Thoracic aorta (tissue), 2 donors: ENCODE results near the gene ERCC6L. TPM values are rescaled to one million over a fixed set of nuclear protein-coding genes. Genes with fewer than 3 reads are reported as not detected.

Experiments used
- ATAC-seq: fragments of 150-250 bp; one replicate; pipeline ENCODE4 v1.8.0; 2017; ENCODE audit warnings: low read depth; ENCODE audit not compliant: insufficient number of reproducible peaks, low FRiP score
- DNase-seq: peaks from one replicate; pipeline ENCODE4 v3.0.0-alpha.2; 2020; ENCODE audit warnings: low spot score
- H3K27ac ChIP-seq, 2 donors: fragments of 200-600 bp; sonication (generic); 1 replicate in 1 of 2; 2 replicates in 1 of 2; pipeline ENCODE4 v1.5.1; 2016; ENCODE audit warnings: mild to moderate bottlenecking in 2 of 2, moderate library complexity in 2 of 2
- H3K27me3 ChIP-seq: fragments of 200-600 bp; sonication (generic); replicated peaks from 2 replicates; pipeline ENCODE4 v1.6.0; 2016; ENCODE audit warnings: mild to moderate bottlenecking; ENCODE audit not compliant: insufficient read depth
- H3K36me3 ChIP-seq: fragments of 200-600 bp; sonication (generic); one replicate; pipeline ENCODE4 v1.5.1; 2016
- H3K4me1 ChIP-seq, 2 donors: fragments of 200-600 bp; sonication (generic); 1 replicate in 1 of 2; 2 replicates in 1 of 2; pipeline versions ENCODE4 v1.5.1 to v1.6.0; 2016; ENCODE audit warnings: low read depth in 2 of 2, mild to moderate bottlenecking in 1 of 2; ENCODE audit not compliant: control insufficient read depth in 1 of 2
- H3K4me3 ChIP-seq: fragments of 200-600 bp; sonication (generic); 2 replicates; pipeline ENCODE4 v1.5.1; 2016; ENCODE audit warnings: mild to moderate bottlenecking
- H3K9me3 ChIP-seq: fragments of 200-600 bp; sonication (generic); 2 replicates; pipeline ENCODE4 v1.5.1; 2016
- total RNA-seq, 2 donors: library from RNA; depleted of rRNA; stranded (reverse); fragments of >200 nt; gene quantifications; one replicate each; pipeline versions ENCODE4 v1.1.0 to v1.2.3, GENCODE V29; 2016
- TF ChIP-seq, protein P1 (sequence below): fragments of 200-600 bp; sonication (generic); IDR thresholded peaks from one replicate; pipeline ENCODE4 v1.5.1; 2019; ENCODE audit warnings: antibody characterized with exemption

Gene ERCC6L
- total RNA-seq, result under 1 TPM in 1 of 2 donors, not detected in 1; 0.41 TPM

GRCh38 chrX:72238721-72239475 is at the start of gene ERCC6L:
TSS of gene ERCC6L (minus strand) at chrX:72239027. CDS start at chrX:72238911, 116 bp downstream.
- no peaks in the 10 kb centered on the region for H3K27me3 ChIP-seq
- TF ChIP-seq, protein P1, sequence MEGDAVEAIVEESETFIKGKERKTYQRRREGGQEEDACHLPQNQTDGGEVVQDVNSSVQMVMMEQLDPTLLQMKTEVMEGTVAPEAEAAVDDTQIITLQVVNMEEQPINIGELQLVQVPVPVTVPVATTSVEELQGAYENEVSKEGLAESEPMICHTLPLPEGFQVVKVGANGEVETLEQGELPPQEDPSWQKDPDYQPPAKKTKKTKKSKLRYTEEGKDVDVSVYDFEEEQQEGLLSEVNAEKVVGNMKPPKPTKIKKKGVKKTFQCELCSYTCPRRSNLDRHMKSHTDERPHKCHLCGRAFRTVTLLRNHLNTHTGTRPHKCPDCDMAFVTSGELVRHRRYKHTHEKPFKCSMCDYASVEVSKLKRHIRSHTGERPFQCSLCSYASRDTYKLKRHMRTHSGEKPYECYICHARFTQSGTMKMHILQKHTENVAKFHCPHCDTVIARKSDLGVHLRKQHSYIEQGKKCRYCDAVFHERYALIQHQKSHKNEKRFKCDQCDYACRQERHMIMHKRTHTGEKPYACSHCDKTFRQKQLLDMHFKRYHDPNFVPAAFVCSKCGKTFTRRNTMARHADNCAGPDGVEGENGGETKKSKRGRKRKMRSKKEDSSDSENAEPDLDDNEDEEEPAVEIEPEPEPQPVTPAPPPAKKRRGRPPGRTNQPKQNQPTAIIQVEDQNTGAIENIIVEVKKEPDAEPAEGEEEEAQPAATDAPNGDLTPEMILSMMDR, result no peak
- no peaks in the 10 kb centered on the region for H3K4me1 ChIP-seq
- H3K4me3 ChIP-seq, result peak within 1 kb of the TSS; percentile 65
- no peaks in the 10 kb centered on the region for H3K36me3 ChIP-seq
- DNase-seq (peak; percentile 38), ATAC-seq (no peak)
- peak within 1 kb of the TSS in 1 of 2 donors; percentile 30 for H3K27ac ChIP-seq
- no peaks in the 10 kb centered on the region for H3K9me3 ChIP-seq

DNA sequence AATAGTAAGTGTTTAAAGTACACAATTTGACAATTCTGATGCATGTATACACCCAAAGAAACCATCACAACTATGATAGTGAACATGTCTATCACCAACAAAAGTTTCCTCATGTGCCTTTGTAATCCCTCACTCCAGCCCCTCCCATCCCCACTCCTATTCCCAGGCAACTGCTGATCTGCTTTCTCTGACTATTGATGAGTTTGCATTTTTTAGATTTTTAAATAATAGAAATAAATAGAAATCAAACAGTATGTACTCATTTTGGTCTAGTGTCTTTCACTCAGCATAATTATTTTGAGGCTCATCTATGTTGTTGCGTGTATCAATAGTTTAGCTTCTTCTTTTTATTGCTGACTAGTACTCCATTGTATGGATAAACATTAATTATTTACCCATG is 43.5 kb upstream of the ERCC6L start:
- H3K36me3 ChIP-seq, result no peaks in the 10 kb centered on the region

DNA sequence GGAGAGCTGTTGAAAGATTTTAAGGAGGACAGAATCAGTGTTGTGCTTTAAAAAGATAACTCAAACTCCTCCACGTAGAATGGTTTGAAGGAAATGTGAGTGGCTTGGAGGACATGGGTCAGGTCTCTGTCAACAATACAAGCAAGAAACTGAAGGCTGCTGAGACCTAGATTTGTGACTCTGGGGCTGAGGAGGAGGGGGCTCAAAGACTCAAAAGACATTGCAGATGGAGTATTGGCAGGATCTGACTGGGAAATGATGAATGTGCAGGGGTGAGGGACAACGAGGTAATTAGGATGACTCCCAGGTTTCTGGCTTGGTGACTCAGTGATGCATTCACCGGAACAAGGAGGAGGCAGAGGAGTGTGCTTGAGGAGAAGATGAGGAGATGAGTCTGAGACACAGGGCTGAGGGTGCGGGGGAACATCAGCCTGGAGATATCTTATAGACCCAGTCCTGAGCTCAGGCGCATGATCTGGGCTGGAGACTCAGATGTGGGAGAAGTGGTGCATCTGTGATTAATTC is 41.6 kb upstream of the ERCC6L start:
- no peaks in the 10 kb centered on the region for H3K36me3 ChIP-seq
- ATAC-seq (no peak), DNase-seq (no peak)
- H3K27me3 ChIP-seq, result no peaks in the 10 kb centered on the region
- H3K4me1 ChIP-seq, result peaks cover 0 to 3% of the 10 kb centered on the region in 2 donors
- no peaks in the 10 kb centered on the region for H3K9me3 ChIP-seq
- TF ChIP-seq, protein P1, result no peak
- no peak overlapping the region for H3K4me3 ChIP-seq
- no peak overlapping the region for H3K27ac ChIP-seq

More for the DNA sequence above, 43.5 kb upstream of the ERCC6L start:
- H3K27ac ChIP-seq, result no peak overlapping the region
- ATAC-seq (no peak), DNase-seq (no peak)
- H3K9me3 ChIP-seq, result no peaks in the 10 kb centered on the region
- H3K27me3 ChIP-seq, result no peaks in the 10 kb centered on the region
- H3K4me3 ChIP-seq, result no peak overlapping the region
- H3K4me1 ChIP-seq, result no peaks in the 10 kb centered on the region
- TF ChIP-seq, protein P1, result no peak

DNA sequence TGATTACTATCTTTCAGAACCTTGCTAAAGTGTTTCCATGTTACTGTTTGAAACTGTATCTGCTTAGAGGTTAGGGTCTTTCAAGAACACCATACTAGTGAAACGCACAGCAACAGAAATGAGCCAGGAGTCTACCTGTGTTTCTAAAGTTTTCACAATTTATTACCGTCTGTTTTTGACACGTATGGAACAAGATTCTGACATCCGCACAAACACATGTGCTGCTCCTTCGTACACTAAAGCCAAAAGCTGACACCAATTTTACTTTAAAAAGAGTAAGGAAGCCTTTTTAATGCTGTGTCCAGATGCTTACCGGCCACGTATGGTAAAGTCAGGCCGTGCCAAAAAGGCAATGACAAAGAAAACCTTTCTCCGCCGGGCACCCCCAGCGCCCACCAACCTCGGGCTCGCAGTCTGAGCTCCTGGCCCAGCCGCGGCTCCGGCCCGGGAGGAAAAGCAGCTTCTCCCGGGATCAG is 37.7 kb upstream of the ERCC6L start:
- TF ChIP-seq, protein P1, result no peak
- Histone ChIP-seq H3K9me3 (no peaks in the 10 kb centered on the region), H3K36me3 (peaks cover 20% of the 10 kb centered on the region), H3K27ac (peak overlapping the region; percentile 76 to 78), H3K4me1 (peaks cover 0 to 5% of the 10 kb centered on the region in 2 donors), H3K4me3 (peak overlapping the region; percentile 82), H3K27me3 (no peaks in the 10 kb centered on the region)
- DNase-seq (no peak), ATAC-seq (no peak)

- peaks cover 20% of the 10 kb centered on the region for H3K36me3 ChIP-seq
- H3K27ac ChIP-seq, result no peak overlapping the region
- H3K27me3 ChIP-seq, result no peaks in the 10 kb centered on the region
- TF ChIP-seq, protein P1, result no peak
- ATAC-seq (no peak), DNase-seq (no peak)
- H3K4me1 ChIP-seq, result peaks cover 0 to 5% of the 10 kb centered on the region in 2 donors
- no peak overlapping the region for H3K4me3 ChIP-seq
- no peaks in the 10 kb centered on the region for H3K9me3 ChIP-seq
Measured at GRCh38 chrX:72274526-72274925, 35.7 kb upstream of the ERCC6L start.
